ENCODE measurements around the gene GNLY.

GRCh38 chr2:85681372-85681763 is 12.8 kb upstream of the GNLY start:
- TF ChIP-seq CTCF (IDR thresholded peaks at IDR 0.05; ENCODE audit: insufficient read depth, low read length, poor library complexity, severe bottlenecking): no peak
- no peak for TF ChIP-seq EZH2phosphoT487 (conservative IDR thresholded peaks at IDR 0.05; ENCODE audit: low read length)
